Cerebellar cortex (tissue), 1 donor: Measurements from ENCODE around the gene SLC25A3.
A peak's percentile ranks its signal among the peaks of the same experiment; 100 is the strongest.
"Not testable (repeated sequence)": the region's sequence is repeated elsewhere in the genome, so short reads cannot be mapped to it uniquely, and the experiment has no call there.

Source experiments
- DNase-seq: peaks from one replicate; pipeline ENCODE4 v3.0.0-alpha.2; 2015; ENCODE audit warnings: low spot score

The SLC25A3 gene

GRCh38 chr12:98594050-98594835, 757 bp downstream of the SLC25A3 start:
- no peak for DNase-seq

DNA sequence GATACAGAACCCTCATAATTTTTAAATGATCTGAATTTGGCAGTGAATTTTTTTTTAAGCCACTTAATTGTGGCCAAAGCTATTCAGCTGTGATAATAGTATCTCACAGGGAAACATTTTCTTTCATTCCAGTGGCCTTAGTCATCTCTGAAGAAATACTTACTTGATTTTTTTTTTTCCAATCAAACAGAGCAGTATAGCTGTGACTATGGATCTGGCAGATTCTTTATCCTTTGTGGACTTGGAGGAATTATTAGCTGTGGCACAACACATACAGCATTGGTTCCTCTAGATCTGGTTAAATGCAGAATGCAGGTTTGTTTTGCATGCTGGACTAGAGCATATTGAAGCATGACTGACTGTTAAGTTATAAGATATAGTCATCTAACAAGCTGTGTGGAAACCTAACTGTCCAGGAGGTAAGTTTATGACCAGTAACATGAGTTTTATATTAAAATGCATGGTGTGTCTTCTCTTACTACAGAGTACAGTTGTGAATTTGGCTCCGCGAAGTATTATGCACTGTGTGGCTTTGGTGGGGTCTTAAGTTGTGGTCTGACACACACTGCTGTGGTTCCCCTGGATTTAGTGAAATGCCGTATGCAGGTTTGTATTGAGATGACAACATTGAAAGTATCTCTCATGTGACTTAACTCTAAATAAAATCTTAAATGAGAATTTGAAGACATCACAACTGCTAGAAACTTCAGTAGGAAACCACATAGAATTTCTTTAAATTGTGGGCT, 1.9 kb downstream of the SLC25A3 start:
- no peak for DNase-seq

- DNase-seq: not testable (repeated sequence)
Measured at GRCh38 chr12:98597313-98597712, 3.8 kb downstream of the SLC25A3 start.

DNA sequence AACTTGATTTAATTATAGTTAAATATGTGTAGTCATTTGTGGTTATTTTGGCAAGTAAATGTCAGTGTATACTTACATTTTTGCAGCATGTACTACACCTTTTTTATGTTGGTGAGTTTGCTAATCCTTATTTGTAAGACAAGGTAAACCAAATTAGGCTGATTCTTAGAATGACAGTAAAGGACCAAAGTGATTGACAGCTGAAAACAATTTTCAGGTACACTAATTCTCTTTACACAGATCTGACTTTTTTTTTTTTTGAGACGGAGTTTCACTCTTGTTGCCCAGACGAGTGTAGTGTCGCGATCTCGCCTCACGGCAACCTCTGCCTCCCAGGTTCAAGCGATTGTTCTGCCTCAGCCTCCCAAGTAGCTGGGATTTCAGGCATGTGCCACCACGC, 8.4 kb downstream of the SLC25A3 start:
- DNase-seq: no peak

DNA sequence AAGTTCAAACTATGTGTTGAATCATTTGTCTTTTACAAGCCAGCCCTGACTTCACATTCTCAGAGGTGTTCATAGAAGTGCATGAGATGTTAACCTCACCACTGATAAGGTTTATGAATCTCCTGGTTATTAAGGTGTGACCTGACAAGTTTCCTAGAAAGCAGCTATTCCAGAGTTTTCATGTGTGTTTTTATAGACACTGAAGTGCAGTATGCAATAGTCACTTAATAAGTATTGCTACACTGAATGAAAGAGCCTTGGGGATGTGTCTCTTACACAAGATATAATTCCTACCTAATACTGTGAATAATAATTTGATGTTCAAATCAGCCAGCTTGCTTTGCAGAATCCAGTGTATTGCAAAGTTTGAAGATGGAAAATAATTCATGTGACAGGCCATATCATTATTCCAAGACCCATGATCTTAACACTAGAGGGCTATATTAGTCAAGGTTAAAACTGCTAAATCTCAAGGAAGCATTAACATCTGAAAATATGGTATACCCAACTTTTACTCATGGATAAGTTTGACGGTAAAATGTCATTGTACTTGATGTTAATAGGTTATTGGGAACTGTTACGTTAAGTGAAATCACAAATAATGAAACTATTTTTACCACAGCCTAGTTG, 13.0 kb downstream of the SLC25A3 start:
- no peak for DNase-seq

DNA sequence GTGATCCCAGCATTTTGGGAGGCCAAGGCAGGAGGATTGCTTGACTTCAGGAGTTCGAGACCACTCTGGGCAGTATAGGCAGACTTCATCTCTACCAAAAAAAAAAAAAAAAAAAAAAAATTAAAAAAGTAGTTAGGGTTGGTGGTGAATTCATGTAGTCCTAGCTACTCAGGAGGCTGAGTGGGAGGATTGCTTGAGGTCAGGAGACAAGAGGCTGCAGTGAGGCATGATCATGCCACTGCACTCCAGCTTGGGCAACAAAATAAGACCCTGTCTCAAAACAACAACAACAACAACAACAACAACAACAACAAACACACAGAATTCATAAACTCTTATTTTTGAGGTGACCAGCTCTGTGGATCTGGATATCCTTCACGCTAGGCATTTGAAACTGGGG, 17.1 kb downstream of the SLC25A3 start:
- DNase-seq: no peak

GRCh38 chr12:98612696-98613334, 19.3 kb downstream of the SLC25A3 start:
- DNase-seq: no peak

DNA sequence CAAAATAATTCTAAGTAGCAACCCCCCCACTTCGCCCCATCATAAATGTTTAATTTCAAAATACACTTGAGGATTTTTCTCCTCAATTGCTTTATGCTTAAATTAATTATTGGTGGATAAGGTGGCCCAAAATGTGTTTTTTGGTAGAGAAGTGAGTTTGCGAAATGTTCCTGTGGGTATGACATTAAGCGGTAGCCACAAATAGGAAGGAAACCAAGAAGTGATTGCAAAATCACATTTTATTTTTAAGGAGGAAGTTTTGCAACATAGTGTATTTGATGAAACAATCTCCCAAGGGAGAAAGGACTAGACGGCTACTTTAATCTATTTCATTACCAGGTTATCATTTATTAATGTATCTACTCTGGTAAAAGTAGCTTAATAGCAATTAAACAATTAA, 25.5 kb downstream of the SLC25A3 start:
- DNase-seq: no peak

DNA sequence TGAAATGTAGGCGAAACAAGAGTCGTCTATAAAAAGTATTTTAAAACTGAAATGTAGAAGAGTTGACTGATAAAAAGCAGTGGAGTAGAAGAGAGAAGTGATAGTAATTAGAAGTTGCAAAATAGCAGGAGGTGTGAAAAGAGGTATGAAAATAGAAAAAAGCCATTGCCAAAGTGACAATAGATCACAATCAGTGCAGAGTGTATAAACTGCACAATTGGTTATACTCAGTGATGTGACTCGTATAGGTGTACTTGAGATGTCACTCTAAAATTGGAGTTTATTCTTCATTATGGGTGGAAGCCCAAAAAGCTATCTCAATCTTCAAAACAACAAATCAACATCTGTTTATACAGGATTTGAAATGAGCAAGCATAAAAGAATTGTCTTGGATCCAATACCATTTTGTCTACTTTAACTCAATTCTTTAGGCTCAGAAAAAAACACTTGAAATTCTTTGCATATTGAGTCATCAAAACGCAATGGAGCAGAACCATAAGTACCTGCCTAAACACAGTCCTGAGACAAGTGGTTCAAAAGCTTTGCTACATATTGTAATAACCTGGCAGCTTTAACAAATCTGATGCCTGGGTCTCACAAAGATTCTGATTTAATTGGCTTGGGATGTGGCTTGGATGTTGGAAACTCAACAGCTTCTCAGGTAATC, 42.3 kb downstream of the SLC25A3 start:
- DNase-seq: no peak

GRCh38 chr12:98637068-98637467, 43.6 kb downstream of the SLC25A3 start:
- DNase-seq: no peak

GRCh38 chr12:98638009-98638408, 44.5 kb downstream of the SLC25A3 start:
- no peak for DNase-seq

DNA sequence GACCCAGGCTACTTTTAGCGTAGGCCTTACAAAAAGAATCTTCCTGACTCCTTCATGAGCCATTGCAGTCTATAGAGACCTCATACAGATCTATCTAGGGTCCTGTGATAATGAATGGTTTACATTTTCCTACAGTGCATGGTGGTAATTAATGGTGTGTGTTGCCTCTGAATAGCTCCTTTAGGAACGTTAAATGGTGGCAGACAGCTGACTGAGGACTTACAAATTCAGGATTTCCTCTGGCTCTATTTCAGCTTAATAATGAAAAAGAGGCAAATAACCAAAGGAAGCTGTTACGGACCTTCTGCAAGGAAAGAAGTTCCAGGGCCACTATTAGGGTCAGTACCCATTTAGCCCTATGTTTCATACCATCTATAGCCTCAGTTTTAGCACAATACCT, 46.0 kb downstream of the SLC25A3 start:
- DNase-seq: no peak

DNA sequence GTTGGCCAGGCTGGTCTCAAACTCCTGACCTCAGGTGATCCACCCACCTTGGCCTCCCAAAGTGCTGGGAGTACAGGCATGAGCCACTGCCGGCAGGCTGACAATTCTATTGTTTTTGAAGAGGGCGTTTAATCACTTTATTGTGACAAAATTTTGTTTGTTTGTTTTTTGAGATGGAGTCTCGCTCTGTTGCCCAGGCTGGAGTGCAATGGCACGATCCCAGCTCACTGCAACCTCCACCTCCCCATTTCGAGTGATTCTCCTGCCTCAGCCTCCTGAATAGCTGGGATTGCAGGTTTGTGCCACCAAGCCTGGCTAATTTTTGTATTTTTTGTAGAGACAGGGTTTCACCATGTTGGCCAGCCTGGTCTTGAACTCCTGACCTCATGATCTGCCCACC, 49.3 kb downstream of the SLC25A3 start:
- not testable (repeated sequence) for DNase-seq

DNA sequence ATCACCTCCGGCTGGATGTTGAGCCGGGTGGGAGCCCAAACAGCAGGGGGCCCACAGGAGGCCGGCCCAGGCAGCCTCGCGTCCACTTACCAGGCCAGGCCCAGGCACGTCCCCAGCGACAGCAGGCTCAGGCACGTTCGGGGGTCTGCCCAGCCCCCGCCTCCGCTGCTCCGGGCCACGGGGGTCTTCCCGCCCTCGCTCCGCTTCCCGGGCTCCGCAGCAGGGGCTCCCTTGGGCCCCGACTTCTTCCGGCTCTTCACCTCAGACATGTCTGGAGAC, 50.9 kb downstream of the SLC25A3 start:
- peak; percentile 44 for DNase-seq

- peak; percentile 92 for DNase-seq
Measured at GRCh38 chr12:98644712-98645571, 51.5 kb downstream of the SLC25A3 start, which contains the start of the genes APAF1 and IKBIP. Gene APAF1, plus strand, starts transcription at chr12:98645290. Its CDS starts 3,070 bp downstream, at chr12:98648360. Gene IKBIP, minus strand, starts transcription at chr12:98644788. Its CDS starts 87 bp downstream, at chr12:98644701.

DNA sequence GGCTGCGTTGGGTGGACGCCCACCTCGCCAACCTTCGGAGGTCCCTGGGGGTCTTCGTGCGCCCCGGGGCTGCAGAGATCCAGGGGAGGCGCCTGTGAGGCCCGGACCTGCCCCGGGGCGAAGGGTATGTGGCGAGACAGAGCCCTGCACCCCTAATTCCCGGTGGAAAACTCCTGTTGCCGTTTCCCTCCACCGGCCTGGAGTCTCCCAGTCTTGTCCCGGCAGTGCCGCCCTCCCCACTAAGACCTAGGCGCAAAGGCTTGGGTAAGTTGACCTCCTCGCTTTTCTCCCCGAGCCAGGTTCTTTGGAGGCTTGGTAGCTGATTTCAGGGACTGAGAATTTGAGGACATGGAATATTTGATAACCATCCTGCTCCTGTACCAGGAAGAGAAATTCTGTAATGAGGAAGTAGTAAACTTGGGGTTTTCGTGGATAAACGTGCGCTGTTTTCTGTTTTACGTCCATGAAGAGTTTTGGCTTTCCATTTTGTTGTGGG, 52.1 kb downstream of the SLC25A3 start:
- DNase-seq: peak; percentile 43

GRCh38 chr12:98646294-98647090, 53.0 kb downstream of the SLC25A3 start:
- DNase-seq: peak; percentile 13

DNA sequence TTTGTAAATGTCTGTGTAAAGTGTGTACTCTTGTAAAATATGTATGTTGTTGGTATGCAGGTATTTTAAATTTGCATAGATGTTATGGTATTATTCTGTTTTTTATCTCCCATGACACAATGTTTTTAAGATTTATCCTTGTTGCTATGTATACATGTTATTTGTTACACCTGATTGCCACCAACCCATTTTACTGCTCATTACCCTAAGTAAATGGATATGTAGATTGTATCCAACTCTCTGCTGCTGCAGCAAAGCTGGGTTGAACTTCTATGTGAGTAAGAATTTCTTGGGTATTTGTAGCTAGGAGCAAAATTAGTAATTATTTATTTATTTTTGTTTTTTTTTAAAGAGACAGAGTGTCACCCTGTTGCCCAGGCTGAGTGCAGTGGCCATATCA, 57.8 kb downstream of the SLC25A3 start:
- DNase-seq: no peak

DNA sequence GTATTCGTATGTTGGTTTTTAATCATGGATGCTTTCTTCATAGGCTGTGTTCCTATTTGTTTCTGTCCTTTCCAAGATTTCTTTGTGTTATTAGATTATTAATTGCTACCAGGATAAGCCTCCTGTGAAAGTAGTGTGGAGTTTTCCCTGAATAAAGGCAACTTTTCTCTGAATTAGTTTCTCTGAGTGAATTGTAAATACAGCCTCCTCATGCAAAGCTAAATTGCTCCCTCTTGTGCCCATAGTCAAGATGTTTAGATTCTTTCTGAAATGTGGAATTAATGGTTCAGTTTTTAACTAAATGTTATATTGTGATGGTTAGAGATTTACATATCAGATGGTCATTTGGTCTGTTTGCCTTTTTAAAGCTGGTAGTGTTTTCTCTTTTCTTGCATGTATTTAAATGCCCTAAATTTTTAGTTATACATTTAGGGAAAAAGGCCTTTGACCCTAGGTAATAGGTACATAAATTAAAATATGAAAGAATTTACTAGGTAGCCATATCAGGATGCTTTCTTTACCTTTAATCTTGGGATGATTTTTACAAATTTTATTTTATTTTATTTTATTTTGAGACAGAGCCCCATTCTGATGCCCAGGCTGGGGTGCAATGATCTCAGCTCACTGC, 60.5 kb downstream of the SLC25A3 start:
- DNase-seq: peak; percentile 66
